Measurements from ENCODE around the gene SCEL.

DNA sequence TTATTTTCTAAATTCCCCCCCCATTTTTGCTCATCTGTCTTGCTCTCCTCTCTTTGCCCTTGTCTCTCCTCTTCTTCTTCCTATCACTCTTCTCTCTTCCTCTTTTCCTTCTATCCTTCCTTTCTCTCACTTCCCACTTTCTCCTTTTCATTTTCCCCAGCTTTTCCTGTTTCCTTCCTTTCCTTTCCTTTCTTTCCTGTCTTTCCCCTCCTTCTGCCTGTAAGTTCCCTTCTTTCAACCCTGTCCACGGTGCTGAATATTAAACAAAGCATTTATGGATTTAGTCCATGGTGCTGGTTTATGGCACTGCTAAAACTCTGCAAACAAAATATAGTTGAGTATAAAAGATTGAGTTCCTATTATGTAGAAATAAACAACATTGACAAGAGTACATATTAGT is 27.6 kb downstream of the SCEL start:
- no peak for TF ChIP-seq POLR2AphosphoS5 (IDR thresholded peaks at IDR 0.05; ENCODE audit: low read depth, low read length)
- no peak for TF ChIP-seq PAX5 (IDR thresholded peaks at IDR 0.05; ENCODE audit: insufficient read depth, low read length, severe bottlenecking)
- no peak for TF ChIP-seq POLR2A (IDR thresholded peaks at IDR 0.05; ENCODE audit: low read depth, low read length)

All from GM12891 (cell line).